Fibroblast of lung (primary cell): ENCODE data around the gene ZNF385A. TPM values are rescaled to one million over a fixed set of nuclear protein-coding genes. Genes with fewer than 3 reads are reported as not detected.

ENCODE experiments used
- DNase-seq, 2 donors: peaks; one replicate each; pipeline versions ENCODE4 v3.0.0 to v3.0.0-alpha.2; 2010; ENCODE audit warnings: low read depth in 2 of 2
- H2AFZ ChIP-seq: 2 replicates; pipeline ENCODE4 v1.5.1; 2012; ENCODE audit warnings: low read length, control low read depth, inconsistent platforms
- H3K27ac ChIP-seq: 2 replicates; pipeline ENCODE4 v1.5.1; 2011; ENCODE audit warnings: low read length, control low read depth; ENCODE audit not compliant: insufficient read depth
- H3K27me3 ChIP-seq: 2 replicates; pipeline ENCODE4 v1.5.1; 2011; ENCODE audit warnings: mild to moderate bottlenecking, low read length; ENCODE audit not compliant: control insufficient read depth, insufficient read depth
- H3K36me3 ChIP-seq: 2 replicates; pipeline ENCODE4 v1.5.1; 2011; ENCODE audit warnings: low read length; ENCODE audit not compliant: control insufficient read depth, insufficient read depth
- H3K4me1 ChIP-seq: 2 replicates; pipeline ENCODE4 v1.5.1; 2011; ENCODE audit warnings: low read length; ENCODE audit not compliant: control insufficient read depth, insufficient read depth; ENCODE audit errors: extremely low read depth
- H3K4me2 ChIP-seq: 2 replicates; pipeline ENCODE4 v1.5.1; 2011; ENCODE audit warnings: low read length, control low read depth; ENCODE audit not compliant: insufficient read depth; ENCODE audit errors: extremely low read depth
- H3K4me3 ChIP-seq, 4 experiments: fragments of 200-600 bp in 1 of 4; sonication (generic) in 1 of 4; replicated peaks in 1 of 4; 2 replicates each; pipeline ENCODE4 v1.5.1; 2011 to 2016; ENCODE audit warnings: low read length in 4 of 4, low read depth in 3 of 4, mild to moderate bottlenecking in 3 of 4, control low read depth in 2 of 4, inconsistent platforms in 1 of 4, mixed read lengths in 1 of 4; ENCODE audit not compliant: insufficient read depth in 1 of 4; ENCODE audit errors: control extremely low read depth in 1 of 4
- H3K79me2 ChIP-seq: 2 replicates; pipeline ENCODE4 v1.5.1; 2012; ENCODE audit warnings: mild to moderate bottlenecking, low read length, inconsistent platforms; ENCODE audit not compliant: control insufficient read depth, insufficient read depth
- H3K9ac ChIP-seq: 2 replicates; pipeline ENCODE4 v1.5.1; 2011; ENCODE audit warnings: mild to moderate bottlenecking, low read length, control low read depth; ENCODE audit not compliant: insufficient read depth
- H3K9me3 ChIP-seq: 2 replicates; pipeline ENCODE4 v1.5.1; 2012; ENCODE audit warnings: low read depth, low read length; ENCODE audit not compliant: control insufficient read depth, insufficient read depth
- H4K20me1 ChIP-seq: 2 replicates; pipeline ENCODE4 v1.5.1; 2011; ENCODE audit warnings: low read length; ENCODE audit not compliant: control insufficient read depth, insufficient read depth; ENCODE audit errors: extremely low read depth
- CTCF ChIP-seq, 2 donors: IDR thresholded peaks in 1 of 2; conservative IDR thresholded peaks in 1 of 2; 1 replicate in 1 of 2; 2 replicates in 1 of 2; pipeline ENCODE4 v1.5.1; 2011 to 2012; ENCODE audit warnings: low read length in 2 of 2, control low read depth in 1 of 2, inconsistent platforms in 1 of 2, low read depth in 1 of 2, mild to moderate bottlenecking in 1 of 2
- EZH2 ChIP-seq: IDR thresholded peaks from 2 replicates; pipeline ENCODE4 v1.5.1; 2012; ENCODE audit warnings: low read length, control low read depth, mild to moderate bottlenecking; ENCODE audit errors: missing control alignments
- polyA plus RNA-seq, 2 donors: library from polyadenylated mRNA; depleted of rRNA in 1 of 2; stranded (reverse) in 1 of 2; unstranded in 1 of 2; fragments of >200 nt; gene quantifications; 2 replicates each; pipeline ENCODE4 v1.2.1, GENCODE V29; 2011 to 2012; ENCODE audit warnings: missing spikeins in 1 of 2
- total RNA-seq: library from RNA; depleted of rRNA; stranded (reverse); fragments of >200 nt; gene quantifications from 2 replicates; pipeline ENCODE4 v1.2.1, GENCODE V29; 2014

Gene ZNF385A
- total and polyA plus RNA-seq, 2 donors (not counting 1 experiment from before 2014, with no cell fraction given), result 0.69 to 3.3 TPM

GRCh38 chr12:54405573-54405972, 21.0 kb upstream of the ZNF385A start:
- peaks cover 64% of the 10 kb centered on the region for H3K36me3 ChIP-seq
- no peak overlapping the region for H3K4me3 ChIP-seq
- no peak for DNase-seq
- H2AFZ ChIP-seq, result no peak overlapping the region
- no peaks in the 10 kb centered on the region for H4K20me1 ChIP-seq
- H3K27me3 ChIP-seq, result no peaks in the 10 kb centered on the region
- no peak overlapping the region for H3K27ac ChIP-seq
- TF ChIP-seq EZH2 (no peak), CTCF (conservative IDR thresholded peaks at IDR 0.05 in 1 of 2, IDR thresholded peaks at IDR 0.05 in 1 of 2; ENCODE audit: low read depth in 1 of 2, low read length in 2 of 2) (no peak)
- no peaks in the 10 kb centered on the region for H3K9me3 ChIP-seq
- no peak overlapping the region for H3K9ac ChIP-seq
- H3K79me2 ChIP-seq, result peaks cover 27% of the 10 kb centered on the region
- H3K4me1 ChIP-seq, result peaks cover 2% of the 10 kb centered on the region
- H3K4me2 ChIP-seq, result no peak overlapping the region

GRCh38 chr12:54405106-54405505, 20.6 kb upstream of the ZNF385A start:
- Histone ChIP-seq H4K20me1 (no peaks in the 10 kb centered on the region), H3K27me3 (no peaks in the 10 kb centered on the region), H3K27ac (no peak overlapping the region), H2AFZ (no peak overlapping the region), H3K9me3 (no peaks in the 10 kb centered on the region), H3K4me3 (no peak overlapping the region), H3K4me2 (no peak overlapping the region), H3K4me1 (no peaks in the 10 kb centered on the region), H3K36me3 (peaks cover 66% of the 10 kb centered on the region), H3K79me2 (peaks cover 22% of the 10 kb centered on the region), H3K9ac (no peak overlapping the region)
- no peak for TF ChIP-seq CTCF (conservative IDR thresholded peaks at IDR 0.05 in 1 of 2, IDR thresholded peaks at IDR 0.05 in 1 of 2; ENCODE audit: low read depth in 1 of 2, low read length in 2 of 2)
- no peak for TF ChIP-seq EZH2
- DNase-seq, result no peak

GRCh38 chr12:54404061-54405004, 19.8 kb upstream of the ZNF385A start:
- H3K27me3 ChIP-seq, result no peaks in the 10 kb centered on the region
- H3K9me3 ChIP-seq, result no peaks in the 10 kb centered on the region
- H3K79me2 ChIP-seq, result peaks cover 16% of the 10 kb centered on the region
- peaks cover 68% of the 10 kb centered on the region for H3K36me3 ChIP-seq
- no peak overlapping the region for H3K4me3 ChIP-seq
- H3K27ac ChIP-seq, result no peak overlapping the region
- no peak overlapping the region for H3K4me2 ChIP-seq
- no peaks in the 10 kb centered on the region for H3K4me1 ChIP-seq
- no peak overlapping the region for H3K9ac ChIP-seq
- no peak overlapping the region for H2AFZ ChIP-seq
- TF ChIP-seq EZH2 (no peak), CTCF (conservative IDR thresholded peaks at IDR 0.05 in 1 of 2, IDR thresholded peaks at IDR 0.05 in 1 of 2; ENCODE audit: low read depth in 1 of 2, low read length in 2 of 2) (peak; percentile 96 to 97)
- peak; percentile 40 to 71 for DNase-seq
- H4K20me1 ChIP-seq, result no peaks in the 10 kb centered on the region
